GM19240 (cell line): ENCODE measurements around the gene AIFM1.

Source experiments
- DNase-seq: peaks from one replicate; pipeline ENCODE4 v3.0.0; 2011; ENCODE audit warnings: low spot score; ENCODE audit not compliant: insufficient read length

Gene AIFM1

DNA sequence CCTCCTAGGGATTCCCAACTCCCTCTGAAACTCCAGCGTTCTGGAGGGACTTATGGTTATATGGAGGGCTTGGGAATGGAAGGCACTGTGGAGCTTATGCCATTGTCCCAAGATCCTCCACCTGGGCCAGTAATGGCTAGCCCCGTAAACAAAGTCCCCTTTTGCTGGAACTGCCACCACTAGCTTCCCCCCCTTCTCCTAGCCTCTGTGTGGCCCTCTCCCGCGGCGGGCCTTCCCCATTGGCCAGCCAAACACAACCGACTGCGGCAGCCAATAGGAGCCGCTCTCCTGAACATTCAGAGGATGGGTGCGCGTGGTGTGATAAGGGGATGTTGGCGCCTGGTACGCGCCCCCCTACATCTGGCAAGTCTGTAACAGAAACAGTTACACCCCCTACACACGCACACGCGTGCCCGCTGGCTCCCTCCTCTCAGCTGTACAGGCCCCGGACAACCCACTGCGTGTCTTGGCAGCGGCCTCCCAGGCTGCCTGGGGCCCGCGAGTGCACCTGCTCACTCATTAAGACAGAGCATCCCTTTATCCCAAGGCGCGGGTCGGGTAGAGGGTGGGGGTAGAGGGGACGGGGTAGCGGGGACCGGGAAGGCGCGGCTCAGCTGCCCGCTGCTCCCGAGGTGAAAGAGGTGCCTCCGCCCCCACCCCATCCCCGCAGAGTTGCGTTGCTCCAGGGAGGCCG lies 5.3 kb upstream of the AIFM1 start:
- DNase-seq, result no peak

DNA sequence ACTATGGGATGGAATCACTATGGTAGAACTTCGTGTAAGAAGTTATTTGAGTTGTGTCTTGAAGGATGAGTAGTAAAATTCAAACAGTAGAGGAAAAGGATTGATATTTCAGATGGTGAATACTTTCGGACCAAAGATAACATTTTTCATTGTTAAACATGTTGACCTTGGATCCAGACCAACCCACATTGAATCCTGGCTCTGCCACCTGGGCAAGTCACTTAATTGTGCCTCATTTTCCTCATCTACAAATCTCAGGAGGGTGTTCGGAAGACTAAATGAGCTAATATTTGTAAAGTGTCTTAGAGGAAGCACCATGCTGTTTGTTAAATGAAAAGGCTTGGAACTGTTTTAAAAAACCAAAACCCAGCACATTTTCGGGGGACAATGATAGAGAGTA lies 1.4 kb upstream of the AIFM1 start:
- no peak for DNase-seq

DNA sequence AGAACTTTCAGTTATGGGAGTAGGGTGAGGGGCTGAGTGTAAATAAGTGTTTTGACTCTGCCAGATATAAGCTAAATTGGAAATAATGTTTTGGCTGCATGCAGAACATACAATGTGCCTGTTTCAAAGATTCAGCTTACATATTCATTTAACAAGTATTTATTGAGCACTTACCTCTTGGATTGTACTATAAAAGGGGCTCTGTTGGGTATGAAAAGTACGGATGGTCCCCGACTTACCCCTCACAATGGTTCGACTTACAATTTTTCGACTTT lies 799 bp upstream of the AIFM1 start:
- no peak for DNase-seq

DNA sequence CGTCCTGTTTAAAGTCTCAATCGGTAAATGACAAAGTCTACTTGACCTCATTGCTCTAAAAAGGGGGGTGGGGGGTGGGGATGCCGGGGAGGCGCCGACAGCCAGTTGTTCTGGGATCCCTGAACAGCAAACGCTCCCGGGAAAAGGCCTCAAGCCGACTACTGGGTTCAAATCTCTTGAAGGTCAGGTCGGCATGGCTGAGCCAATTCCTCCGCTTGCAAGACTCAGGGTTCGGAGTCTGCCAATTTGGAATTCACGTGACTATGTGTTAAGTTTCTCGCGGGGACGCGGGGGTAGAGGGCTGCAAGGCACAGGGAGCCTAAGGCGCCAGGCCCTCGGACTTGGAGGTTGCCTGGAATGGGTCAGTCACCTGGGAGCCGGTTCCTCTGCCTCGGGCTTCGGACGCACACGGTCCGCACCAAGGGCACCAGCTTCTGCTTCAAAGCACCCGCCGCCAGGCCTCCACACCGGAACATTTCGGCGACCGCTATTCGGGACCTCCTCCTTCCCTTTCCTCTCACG lies 399 bp downstream of the AIFM1 start:
- DNase-seq, result no peak

DNA sequence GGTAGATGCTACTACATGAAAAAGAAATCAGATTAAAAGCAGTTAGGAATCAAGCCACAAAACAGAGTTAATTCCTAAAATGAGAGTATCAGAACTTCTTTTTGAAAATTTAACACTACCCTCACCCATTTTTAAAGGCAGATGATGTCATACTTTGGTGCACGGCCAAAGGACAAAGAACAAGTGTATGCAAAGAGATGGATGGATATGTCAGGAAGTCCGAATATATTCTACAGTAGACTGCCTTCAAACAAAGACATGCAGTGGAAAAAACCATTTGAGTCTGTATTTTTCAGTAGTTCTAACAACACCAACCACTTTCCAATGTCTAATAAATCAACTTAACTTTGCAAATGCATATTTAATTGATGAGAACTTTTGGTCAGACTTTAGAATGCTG lies 2.2 kb downstream of the AIFM1 start:
- DNase-seq, result no peak

DNA sequence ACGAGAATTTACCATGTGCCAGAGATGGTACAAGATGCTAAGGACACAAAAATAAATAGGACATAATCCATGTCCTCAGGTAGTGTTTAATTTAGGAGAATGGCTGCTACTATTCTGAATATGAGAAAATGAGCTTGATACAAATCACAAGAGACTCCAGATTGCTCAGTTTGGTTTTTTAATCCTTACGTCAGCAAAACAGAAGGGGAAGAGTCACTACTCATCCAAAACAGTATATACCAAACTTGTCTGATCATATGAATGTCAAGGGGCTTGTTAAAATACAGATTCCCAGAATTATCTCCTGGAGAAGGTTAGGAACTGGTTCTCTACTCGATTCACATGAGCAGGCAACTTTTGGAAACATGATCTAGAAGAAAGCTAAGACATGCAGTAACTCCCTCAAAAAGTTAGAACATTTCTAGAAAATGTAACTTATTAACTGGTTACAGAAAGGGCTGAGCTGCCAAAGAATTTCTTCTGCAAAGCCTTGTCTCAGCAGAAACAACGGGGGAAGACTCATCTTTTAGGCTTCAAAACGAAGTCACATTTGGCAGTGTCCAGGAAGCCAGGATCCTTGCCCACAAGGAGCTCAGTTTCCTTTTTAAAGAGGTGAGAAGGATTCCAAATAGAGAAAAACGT lies 3.4 kb downstream of the AIFM1 start:
- DNase-seq, result no peak

DNA sequence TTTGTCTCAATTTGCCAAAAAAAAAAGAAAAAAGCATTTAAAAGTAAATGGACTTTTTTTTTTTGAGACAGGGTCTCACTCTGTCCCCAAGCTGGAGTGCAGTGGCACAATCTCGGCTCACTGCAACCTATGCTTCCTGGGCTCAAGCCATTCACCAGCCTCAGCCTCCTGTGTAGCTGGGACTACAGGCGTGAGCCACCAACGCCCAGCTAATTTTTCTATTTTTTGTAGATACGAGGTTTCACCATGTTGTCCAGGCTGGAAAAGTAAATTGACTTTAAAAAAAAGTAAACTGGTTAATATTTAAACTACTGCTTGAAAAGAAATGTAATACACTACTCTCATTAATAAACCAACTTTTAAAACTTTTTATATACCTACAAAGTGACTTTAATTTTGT lies 5.9 kb downstream of the AIFM1 start:
- DNase-seq, result no peak

DNA sequence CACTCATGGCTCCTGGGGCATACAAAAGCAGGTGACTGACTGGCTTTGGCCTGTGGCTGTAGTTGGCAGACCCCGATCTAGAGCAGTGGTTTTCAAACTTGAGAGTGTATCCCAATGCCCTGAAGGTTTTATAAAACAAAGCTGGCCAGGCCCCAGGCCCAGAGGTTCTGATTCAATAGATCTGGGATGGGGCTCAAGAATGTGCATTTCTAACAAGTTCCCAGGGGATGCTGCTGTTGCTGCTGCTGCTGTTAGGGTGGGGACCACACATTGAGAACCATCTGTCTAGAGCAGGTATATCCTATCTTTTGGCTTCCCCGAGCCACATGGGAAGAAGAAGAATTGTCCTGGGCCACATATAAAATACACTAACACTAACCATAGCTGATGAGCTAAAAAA lies 7.3 kb downstream of the AIFM1 start:
- DNase-seq, result no peak

DNA sequence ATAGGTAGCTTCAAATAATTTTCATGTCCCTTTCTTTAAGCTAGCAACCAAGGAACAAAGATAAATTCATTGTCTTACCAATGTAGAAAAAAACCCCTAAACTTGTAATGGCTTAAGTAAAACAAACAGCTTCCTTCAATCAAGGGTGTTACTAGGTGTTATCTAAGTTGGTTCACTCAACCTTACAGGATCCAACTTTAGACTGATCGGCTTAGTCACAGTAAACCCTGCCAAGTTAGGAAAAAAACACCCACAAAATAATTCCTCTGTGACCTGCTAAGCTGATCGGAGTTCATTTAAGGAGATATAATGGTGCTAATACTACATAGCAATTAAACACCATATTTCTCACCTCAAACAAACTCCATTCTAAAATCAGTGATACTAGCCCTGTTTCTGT lies 10.1 kb downstream of the AIFM1 start:
- DNase-seq, result no peak

DNA sequence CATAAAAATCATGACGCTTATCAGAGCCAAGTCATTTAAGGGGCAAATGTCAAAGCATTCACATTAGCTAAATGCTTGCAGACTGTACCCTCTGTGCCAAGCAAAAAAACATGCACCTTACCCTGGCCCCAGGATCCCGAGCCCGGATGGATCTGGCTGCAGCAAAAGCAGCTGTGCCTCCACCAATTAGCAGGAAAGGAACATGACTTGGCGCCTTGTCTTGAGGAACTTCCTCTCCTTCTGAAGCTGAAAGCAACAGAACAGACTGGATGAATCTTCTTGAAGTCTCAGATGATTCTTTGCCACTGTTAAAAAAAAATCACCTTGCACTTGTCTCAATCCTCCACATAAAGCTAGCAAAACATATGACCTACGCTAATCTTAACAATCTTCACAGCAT lies 18.0 kb downstream of the AIFM1 start:
- DNase-seq, result no peak

DNA sequence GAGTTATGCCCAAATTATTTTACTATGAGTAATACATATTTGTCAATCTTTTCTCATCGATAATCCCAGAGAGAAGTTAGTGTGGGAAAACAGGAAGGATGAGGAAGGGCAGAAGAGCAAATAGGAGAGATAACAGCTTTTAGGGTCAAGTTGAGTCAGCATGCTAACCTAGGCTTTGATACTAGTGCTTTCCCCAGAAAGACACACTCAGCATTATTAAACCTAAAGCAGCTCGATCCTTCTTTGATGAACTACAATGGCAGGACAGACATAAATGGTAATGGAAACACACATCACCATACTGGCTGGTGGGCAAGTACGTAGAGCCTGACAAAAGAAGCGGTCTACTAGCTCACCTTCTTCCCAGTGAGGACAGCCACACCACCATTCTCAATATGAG lies 20.5 kb downstream of the AIFM1 start:
- no peak for DNase-seq

DNA sequence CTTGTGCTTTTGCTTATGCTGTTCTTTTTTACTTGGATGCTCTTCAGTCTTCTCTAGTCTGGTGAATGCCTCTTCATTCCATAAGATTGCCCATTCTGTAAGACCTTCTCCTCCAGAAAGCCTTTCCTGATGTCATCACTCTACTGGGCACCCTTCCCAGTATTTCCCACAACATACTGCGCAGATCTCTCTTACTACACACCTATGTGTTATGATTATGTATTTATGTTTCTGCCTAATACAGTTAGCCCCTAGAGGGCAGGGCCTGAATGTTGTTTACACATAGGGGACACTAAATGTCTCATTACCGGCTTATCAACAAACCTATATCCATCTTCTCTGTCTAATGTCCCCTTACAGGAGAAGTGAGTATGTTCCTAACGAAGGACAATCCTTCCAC lies 21.1 kb downstream of the AIFM1 start:
- DNase-seq, result no peak

DNA sequence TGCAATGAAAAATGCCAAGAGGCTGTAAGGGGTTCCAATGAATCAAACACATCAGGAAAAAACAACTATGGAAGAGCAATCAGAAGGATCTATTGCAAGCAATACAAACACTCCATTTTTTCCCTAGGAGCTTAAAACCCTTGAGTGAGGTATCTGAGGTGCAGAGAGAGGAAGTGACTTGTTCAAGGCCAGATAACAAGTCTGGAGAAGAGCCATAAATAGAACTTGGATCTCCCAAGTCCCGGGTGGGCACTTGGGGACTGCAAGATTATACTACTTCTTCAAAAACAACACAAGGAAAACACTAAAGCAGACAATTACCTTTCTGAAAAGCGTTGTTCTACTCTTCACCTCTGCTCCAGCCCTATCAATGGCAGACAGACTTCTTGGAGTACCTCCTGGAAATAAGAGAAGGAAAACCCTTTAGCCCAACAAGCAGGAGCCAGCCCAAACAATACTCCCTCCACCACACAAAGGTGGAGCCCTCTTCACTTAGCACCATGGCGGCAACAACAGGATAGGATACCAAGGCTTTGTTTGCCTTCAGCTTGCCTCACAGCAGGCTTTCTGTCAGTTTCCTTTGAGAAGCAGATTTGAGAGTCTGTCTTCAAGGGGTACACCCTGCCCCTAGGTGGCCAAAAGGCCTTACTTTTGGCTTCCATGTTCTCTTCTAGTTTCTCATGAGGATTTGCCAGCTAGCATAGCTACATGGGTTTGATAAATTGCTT lies 26.0 kb downstream of the AIFM1 start:
- DNase-seq, result no peak

DNA sequence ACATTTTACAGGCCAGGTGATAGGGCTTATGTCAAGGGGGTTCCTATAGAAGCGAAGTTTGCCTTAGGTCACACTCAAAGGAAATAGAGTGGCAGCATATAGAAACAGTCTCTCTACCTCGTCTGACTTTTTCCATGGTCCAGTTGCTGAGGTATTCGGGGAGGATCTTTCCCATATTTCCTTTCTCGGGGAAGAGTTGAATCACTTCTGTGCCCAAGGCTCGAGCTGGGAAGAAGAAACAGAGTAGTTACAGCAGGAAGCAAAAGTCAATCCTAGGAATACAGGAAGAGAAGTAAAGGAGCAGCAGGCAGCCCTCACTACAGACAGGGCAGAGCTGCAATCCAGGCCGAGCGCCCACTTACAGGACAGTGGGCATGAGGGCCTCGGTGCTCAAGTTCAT lies 28.7 kb downstream of the AIFM1 start:
- no peak for DNase-seq

DNA sequence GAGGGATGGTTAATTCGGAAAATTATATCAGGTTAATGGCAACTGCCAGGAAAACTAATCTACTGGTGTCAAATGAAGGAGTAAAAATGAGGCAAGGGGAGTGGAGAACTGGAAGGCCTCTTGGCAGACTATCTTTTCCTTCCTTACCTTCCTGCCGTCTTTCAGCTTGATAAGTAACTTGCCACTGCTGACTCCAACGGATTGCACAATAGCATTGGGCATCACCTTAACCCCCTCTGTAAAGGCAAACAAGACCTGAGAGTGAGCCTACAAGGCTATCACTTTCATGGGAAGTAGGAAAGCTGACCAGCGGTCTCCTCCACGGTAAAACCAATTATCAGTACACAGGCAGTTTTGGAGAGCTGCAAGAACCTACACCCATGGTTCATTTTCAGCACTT lies 29.1 kb downstream of the AIFM1 start:
- DNase-seq, result no peak

DNA sequence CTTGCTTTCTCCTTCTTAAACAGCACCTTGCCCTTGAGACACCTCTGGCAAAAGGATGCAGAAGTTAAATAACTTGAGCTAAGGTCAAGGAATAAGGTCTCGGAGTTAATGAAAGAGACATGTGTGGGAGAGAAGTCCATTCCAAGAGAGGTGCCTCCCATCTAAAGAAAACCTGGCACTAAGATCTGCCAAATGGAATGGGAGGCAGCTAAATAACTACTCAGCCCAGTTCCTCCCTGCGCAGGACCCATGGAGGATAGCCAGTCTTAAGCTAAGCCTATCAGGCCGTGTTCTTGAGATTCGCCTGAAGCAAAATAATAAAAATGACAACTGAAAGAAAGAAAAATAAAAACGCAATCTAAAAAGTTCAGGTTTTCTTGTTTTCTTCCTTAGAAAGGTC lies 34.7 kb downstream of the AIFM1 start:
- no peak for DNase-seq

DNA sequence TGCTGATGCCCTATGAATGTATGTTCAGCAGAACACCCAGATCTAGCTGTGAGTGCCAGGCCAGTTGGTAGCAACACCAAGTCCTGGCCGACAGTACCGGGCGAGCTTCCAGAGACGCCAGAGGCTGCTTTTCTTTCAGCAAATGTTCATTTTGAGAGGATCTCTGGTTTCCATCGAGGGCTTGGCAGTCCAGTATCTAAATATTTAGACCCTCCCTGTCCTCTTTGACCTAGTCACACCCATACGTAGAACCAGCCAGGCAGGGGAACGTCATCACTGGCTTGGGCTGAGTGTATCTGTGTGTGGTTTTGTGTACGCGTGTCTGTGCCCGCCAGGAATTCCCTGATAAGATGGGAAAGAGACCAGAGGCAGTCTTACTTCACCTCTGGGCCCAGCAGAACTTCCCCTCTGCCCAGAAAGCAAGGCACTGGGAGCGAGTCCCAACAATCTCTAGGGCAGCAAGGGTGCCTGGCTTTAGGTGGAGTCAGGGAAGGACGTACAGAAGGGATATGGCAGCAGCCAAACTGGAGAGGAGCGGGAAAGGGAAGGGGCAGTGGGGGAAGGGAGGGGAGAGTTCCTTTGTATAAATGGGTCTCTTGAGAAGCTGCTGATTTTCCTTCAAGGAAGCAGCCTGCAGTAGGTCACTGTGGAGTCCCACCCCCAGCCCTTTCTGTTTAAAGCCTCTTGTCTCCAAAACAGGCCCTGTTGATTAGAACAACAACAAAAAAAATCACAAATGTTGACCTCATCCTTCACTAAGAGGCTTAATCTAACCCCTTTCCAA lies 40.4 kb downstream of the AIFM1 start:
- no peak for DNase-seq

DNA sequence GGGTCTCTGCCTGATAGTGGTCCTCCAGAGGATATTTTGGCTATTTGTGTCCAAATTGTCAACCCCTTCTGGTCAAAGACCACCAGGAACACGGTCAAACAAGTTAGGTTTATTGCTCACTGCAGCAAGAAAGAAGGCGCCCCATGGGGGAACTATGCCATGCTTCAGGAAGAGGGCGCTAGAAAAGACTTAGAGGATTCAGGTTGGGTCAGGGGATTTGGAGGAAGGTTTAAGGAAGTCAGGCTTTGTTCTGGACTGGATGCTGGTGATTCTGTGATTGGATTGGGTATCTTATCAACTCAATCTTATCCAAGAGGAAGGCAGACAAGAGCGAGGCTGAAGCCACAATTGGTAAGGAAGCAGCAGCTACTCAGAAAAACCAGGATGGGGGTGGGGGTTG lies 41.1 kb downstream of the AIFM1 start:
- no peak for DNase-seq

DNA sequence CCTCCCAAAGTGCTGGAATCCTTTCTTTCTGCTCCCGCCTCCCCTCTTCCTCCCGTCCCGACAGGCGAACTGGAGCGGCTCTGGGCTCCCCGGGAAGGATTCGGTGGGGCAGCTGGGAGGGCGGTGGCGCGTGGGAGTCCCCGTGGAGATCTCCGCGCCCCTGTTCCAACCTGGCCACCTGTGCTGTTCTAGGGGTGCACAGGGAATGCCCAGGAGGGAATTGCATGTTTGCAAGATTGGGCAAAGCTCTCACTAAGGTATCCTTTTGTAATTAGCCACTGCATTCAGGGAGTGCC lies 44.2 kb downstream of the AIFM1 start:
- no peak for DNase-seq

DNA sequence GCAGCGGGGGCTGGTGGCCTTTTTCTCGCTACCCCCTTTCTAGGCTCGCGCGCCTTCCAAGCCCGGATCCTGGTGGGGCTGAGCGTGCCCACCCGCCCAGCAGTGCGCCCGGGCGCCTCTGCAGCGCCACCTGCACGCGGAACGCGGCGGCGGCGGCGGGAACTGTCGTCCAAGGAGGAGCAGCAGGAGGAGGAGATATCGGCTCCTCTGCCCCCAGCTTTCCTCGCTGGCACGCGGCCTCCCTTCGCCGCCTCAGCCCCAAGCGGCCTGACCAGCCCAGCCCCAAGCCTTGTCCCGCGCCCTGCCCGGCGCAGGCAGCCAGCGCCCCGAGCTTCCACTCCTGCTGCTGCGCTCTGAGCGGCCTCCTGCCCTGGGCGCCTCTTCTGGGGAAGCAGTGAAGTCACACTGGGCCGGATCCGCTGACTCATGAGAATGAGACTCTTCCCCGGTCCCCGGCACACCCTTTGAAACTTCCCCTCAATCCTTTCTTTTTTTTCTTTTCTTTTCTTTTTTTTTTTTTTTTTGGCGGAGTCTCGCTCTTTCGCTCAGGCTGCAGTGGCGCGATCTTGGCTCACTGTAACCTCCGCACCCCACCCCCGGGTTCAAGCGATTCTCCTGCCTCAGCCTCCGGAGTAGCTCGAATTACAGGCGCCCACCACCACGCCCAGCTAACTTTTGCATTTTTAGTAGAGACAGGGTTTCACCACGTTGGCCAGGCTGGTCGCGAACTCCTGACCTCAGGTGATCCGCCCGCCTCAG lies 44.7 kb downstream of the AIFM1 start:
- no peak for DNase-seq

DNA sequence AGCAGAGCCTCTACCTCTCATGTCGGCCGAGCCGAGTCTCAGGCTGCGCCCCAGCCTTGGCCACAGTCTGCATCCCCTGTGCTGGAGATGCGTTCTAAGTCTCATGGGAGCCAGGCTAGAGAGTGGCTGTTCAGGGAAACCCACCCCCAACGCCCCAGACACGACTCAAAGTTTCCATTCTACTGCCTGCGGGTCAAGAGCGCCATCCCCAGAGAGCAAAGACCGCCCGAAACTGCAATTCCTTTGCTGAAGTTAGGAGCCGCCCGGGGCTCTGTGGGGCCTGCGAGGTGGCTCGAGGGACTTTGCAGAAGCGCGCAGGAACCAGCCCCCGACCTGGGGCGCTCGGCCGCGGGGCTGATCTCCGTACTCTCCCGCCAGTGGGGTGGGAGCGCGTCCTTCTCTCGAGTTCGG lies 45.3 kb downstream of the AIFM1 start:
- DNase-seq, result no peak
